AG04450 (cell line): ENCODE data around the gene OAS2. TPM values are rescaled to one million over a fixed set of nuclear protein-coding genes. Genes with fewer than 3 reads are reported as not detected.

Source experiments
- CTCF ChIA-PET: fragments of 300-600, 350-600 bp; formaldehyde crosslinking; extraction: SDS; loops from one replicate; lab custom pipeline; 2022; ENCODE audit warnings: antibody characterized with exemption, inconsistent platforms; lab: Charles Lee
- POLR2A ChIA-PET: fragments of 350-600 bp; formaldehyde crosslinking; extraction: SDS; loops from one replicate; lab custom pipeline; 2021; ENCODE audit warnings: antibody characterized with exemption, inconsistent platforms; lab: Yijun Ruan, JAX
- DNase-seq: peaks from one replicate; pipeline ENCODE4 v3.0.0-alpha.2; 2011; ENCODE audit warnings: low read depth, low spot score
- H3K27ac ChIP-seq: one replicate; pipeline ENCODE4 v1.5.1; 2012; ENCODE audit warnings: low read depth, low read length, control low read depth
- H3K27me3 ChIP-seq: one replicate; pipeline ENCODE4 v1.6.0; 2012; ENCODE audit warnings: low read length; ENCODE audit not compliant: control insufficient read depth, insufficient read depth
- H3K4me3 ChIP-seq: 2 replicates; pipeline ENCODE4 v1.5.1; 2011; ENCODE audit warnings: mild to moderate bottlenecking, low read depth, low read length, control low read depth
- H3K9me3 ChIP-seq: 2 replicates; pipeline ENCODE4 v1.5.1; 2012; ENCODE audit warnings: low read length; ENCODE audit not compliant: control insufficient read depth, insufficient read depth
- CTCF ChIP-seq: IDR thresholded peaks from 2 replicates; pipeline ENCODE4 v1.5.1; 2011; ENCODE audit warnings: low read depth, low read length, control low read depth, inconsistent platforms
- polyA plus RNA-seq: library from polyadenylated mRNA; depleted of rRNA; stranded (reverse); fragments of >200 nt; gene quantifications from 2 replicates; pipeline ENCODE4 v1.2.3, GENCODE V29; 2011

Gene OAS2
- polyA plus RNA-seq, 1 experiment = 0.12 TPM

DNA sequence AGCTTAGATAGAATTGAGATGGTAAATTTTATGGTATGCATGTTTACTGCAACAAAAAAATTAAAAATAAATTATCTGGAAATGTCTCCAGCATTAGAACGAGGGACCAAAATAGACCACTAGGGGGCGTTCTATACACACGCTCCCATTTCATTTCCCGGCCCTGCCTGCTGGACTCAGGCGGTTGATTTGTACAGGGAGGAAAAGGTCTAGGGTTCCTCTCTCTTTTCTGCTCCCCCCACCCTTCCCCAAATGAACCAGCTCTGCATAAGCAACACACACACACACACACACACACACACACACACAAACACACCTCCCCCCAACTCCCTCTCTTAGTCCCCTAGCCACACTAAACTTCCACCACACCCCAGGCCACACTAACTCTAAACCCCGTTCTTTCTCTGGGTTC, 70.4 kb downstream of the OAS2 start:
- peak; percentile 82 for TF ChIP-seq CTCF
- DNase-seq = peak; percentile 27
- Histone ChIP-seq H3K27me3 (peaks cover 8% of the 10 kb centered on the region), H3K27ac (no peak overlapping the region), H3K9me3 (no peaks in the 10 kb centered on the region; the same call in 1 of the 2 replicates), H3K4me3 (no peak overlapping the region)
- CTCF ChIA-PET = interaction anchor here (0.6 to 3.6 kb wide), 32 partner anchors 9 to 714 kb away, joined by 3 to 132 read pairs (median 5); partner anchors contain the start of gene CFAP73
- POLR2A ChIA-PET = no interaction called here

DNA sequence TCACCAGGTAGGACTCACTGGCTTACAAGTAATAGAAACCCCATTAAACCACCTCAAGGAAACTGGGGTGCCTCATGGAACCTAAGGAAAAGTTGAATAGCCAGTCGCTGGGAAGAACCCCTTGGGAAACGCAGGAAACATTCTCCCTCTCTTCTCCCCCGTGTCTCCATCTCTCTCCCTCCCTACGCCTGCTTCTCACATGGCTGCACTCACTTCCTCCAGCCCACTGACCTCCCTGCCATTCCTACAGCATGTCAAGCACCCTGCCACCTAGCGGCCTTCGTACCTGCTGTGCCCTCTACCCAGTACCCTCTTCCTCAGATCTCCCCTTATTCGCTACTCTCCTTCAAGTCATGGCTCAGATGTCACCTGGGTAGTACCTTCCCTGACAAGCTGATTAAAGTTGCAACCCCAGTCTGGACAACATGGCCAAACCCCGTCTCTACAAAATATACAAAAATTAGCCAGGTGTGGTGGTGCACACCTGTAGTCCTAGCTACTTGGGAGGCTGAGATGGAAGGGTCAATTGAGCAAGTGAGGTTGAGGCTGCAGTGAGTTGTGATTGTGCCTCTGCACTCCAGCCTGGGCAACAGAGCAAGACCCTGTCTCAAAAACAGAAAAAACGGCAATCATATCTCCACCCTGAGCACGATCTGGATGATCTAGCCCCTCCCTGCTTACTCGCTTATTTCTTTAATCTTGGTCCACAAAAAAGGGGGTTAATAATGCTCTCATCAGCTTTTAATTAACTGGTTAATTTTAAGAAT, 71.8 kb downstream of the OAS2 start:
- CTCF ChIA-PET = interaction anchor here (0.6 to 3.6 kb wide), 4 partner anchors 10 to 205 kb away, joined by 3 to 132 read pairs (median 26); partner anchors contain the start of gene CFAP73
- DNase-seq = no peak
- POLR2A ChIA-PET = no interaction called here
- no peak overlapping the region for H3K4me3 ChIP-seq
- no peak for TF ChIP-seq CTCF
- H3K27ac ChIP-seq = no peak overlapping the region
- no peaks in the 10 kb centered on the region for H3K9me3 ChIP-seq
- peaks cover 10% of the 10 kb centered on the region for H3K27me3 ChIP-seq

DNA sequence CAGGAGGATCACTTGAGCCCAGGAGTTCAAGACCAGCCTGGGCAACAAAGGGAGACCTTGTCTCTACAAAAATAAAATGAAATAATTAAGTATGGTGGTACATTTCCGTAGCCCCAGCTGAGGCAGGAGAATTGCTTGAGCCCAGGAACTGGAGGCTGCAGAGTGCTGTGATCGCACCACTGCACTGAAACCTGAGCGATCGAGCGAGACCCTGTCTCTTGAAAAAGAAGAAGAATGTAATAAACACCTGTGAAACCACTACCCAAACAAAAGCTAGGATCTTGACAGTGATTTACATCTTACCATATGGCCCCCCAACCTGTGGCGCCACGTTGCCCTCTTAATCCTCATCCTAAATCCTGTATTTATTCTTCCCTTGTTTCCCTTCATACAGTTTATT, 72.5 kb downstream of the OAS2 start:
- no peak for DNase-seq
- ChIA-PET POLR2A (no interaction called here), CTCF (interaction anchor here (3.4 to 3.6 kb wide), 2 partner anchors 101 to 124 kb away, joined by 45 to 132 read pairs; partner anchors contain the start of gene CFAP73)
- Histone ChIP-seq H3K9me3 (no peaks in the 10 kb centered on the region), H3K4me3 (no peak overlapping the region), H3K27ac (no peak overlapping the region), H3K27me3 (peaks cover 15% of the 10 kb centered on the region)
- no peak for TF ChIP-seq CTCF

GRCh38 chr12:113051759-113052158, 73.4 kb downstream of the OAS2 start:
- Histone ChIP-seq H3K4me3 (no peak overlapping the region), H3K27me3 (peaks cover 23% of the 10 kb centered on the region), H3K9me3 (no peaks in the 10 kb centered on the region), H3K27ac (no peak overlapping the region)
- ChIA-PET POLR2A (no interaction called here), CTCF (interaction anchor here (1.0 kb wide), 1 partner anchor 59 kb away, joined by 3 read pairs; no protein-coding TSS in a partner anchor)
- DNase-seq = no peak
- TF ChIP-seq CTCF = no peak

DNA sequence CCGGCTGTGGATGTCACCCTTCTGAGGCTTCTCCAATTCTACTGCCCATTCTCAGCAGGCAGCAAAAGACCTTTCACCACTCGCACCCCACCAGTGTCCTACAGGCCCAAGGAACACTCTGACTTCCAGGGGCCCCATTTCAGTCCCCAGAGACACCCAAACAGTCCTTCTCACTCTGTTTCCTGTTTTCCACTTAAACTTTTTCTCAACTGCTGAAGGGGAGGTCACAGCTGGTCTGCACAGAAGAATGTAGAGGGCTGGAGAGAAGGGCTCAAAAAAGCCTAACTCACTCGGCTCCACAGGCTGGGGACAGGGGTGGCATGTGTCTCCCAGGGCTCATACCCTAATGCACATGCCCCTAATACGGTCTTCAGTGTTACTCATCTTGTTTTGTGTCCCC, 74.0 kb downstream of the OAS2 start:
- DNase-seq = no peak
- ChIA-PET POLR2A (no interaction called here), CTCF (no interaction called here)
- no peak overlapping the region for H3K27ac ChIP-seq
- peaks cover 25% of the 10 kb centered on the region for H3K27me3 ChIP-seq
- no peaks in the 10 kb centered on the region for H3K9me3 ChIP-seq
- no peak overlapping the region for H3K4me3 ChIP-seq
- TF ChIP-seq CTCF = no peak
